HG03175 (cell line): Measurements from ENCODE around the gene ZNF14.
A peak's percentile ranks its signal among the peaks of the same experiment; 100 is the strongest.
"Not testable (repeated sequence)": the region's sequence is repeated elsewhere in the genome, so short reads cannot be mapped to it uniquely, and the experiment has no call there.

ENCODE experiments used
- ATAC-seq: cut with Tn5 transposase; IDR thresholded peaks from one replicate; pipeline ENCODE4 v1.9.1; 2021; ENCODE audit warnings: mild to moderate bottlenecking, moderate library complexity; ENCODE audit not compliant: unreplicated experiment

Gene ZNF14

GRCh38 chr19:19696386-19696785, 36.5 kb downstream of the ZNF14 start:
- no peak for ATAC-seq

- ATAC-seq = no peak
These were observed 41.2 kb downstream of the ZNF14 start for GRCh38 chr19:19691683-19692082.

- ATAC-seq = not testable (repeated sequence)
These were observed 43.9 kb downstream of the ZNF14 start for GRCh38 chr19:19689023-19689422.

- no peak for ATAC-seq
These were observed 45.8 kb downstream of the ZNF14 start for GRCh38 chr19:19687090-19687489.

GRCh38 chr19:19686580-19686979, 46.3 kb downstream of the ZNF14 start:
- ATAC-seq = no peak

GRCh38 chr19:19686119-19686518, 46.8 kb downstream of the ZNF14 start:
- ATAC-seq = not testable (repeated sequence)

GRCh38 chr19:19679176-19680073, 53.5 kb downstream of the ZNF14 start:
- ATAC-seq = no peak

GRCh38 chr19:19677579-19677978, 55.3 kb downstream of the ZNF14 start:
- no peak for ATAC-seq

- no peak for ATAC-seq
These were observed 58.6 kb downstream of the ZNF14 start for GRCh38 chr19:19674315-19674714.

- ATAC-seq = no peak
These were observed 60.1 kb downstream of the ZNF14 start for GRCh38 chr19:19672816-19673215.

GRCh38 chr19:19670070-19670551, 62.8 kb downstream of the ZNF14 start:
- ATAC-seq = no peak

GRCh38 chr19:19668230-19669012, 64.5 kb downstream of the ZNF14 start, which contains the start of gene ZNF101:
Gene ZNF101 (plus strand): TSS chr19:19668839. CDS start chr19:19668964, 125 bp downstream.
- ATAC-seq = peak; percentile 72

GRCh38 chr19:19665420-19665948, 67.4 kb downstream of the ZNF14 start:
- not testable (repeated sequence) for ATAC-seq

- peak; percentile 60 for ATAC-seq
These were observed 69.4 kb downstream of the ZNF14 start, which contains the start of gene ATP13A1 for GRCh38 chr19:19663256-19664120. Gene ATP13A1 (minus strand): TSS chr19:19663676. CDS start chr19:19663666, 10 bp downstream.

- no peak for ATAC-seq
These were observed 70.0 kb downstream of the ZNF14 start for GRCh38 chr19:19662871-19663255.

GRCh38 chr19:19662344-19662743, 70.6 kb downstream of the ZNF14 start:
- ATAC-seq = no peak

GRCh38 chr19:19661675-19662251, 71.1 kb downstream of the ZNF14 start:
- ATAC-seq = peak; percentile 52

- ATAC-seq = no peak
These were observed 71.7 kb downstream of the ZNF14 start for GRCh38 chr19:19661141-19661674.
